ENCODE measurements around the gene B3GAT2. TPM values are rescaled to one million over a fixed set of nuclear protein-coding genes. Genes with fewer than 3 reads are reported as not detected.

B3GAT2 gene
- total RNA-seq, 1 experiment from 2014 or later = 0.22 TPM

DNA sequence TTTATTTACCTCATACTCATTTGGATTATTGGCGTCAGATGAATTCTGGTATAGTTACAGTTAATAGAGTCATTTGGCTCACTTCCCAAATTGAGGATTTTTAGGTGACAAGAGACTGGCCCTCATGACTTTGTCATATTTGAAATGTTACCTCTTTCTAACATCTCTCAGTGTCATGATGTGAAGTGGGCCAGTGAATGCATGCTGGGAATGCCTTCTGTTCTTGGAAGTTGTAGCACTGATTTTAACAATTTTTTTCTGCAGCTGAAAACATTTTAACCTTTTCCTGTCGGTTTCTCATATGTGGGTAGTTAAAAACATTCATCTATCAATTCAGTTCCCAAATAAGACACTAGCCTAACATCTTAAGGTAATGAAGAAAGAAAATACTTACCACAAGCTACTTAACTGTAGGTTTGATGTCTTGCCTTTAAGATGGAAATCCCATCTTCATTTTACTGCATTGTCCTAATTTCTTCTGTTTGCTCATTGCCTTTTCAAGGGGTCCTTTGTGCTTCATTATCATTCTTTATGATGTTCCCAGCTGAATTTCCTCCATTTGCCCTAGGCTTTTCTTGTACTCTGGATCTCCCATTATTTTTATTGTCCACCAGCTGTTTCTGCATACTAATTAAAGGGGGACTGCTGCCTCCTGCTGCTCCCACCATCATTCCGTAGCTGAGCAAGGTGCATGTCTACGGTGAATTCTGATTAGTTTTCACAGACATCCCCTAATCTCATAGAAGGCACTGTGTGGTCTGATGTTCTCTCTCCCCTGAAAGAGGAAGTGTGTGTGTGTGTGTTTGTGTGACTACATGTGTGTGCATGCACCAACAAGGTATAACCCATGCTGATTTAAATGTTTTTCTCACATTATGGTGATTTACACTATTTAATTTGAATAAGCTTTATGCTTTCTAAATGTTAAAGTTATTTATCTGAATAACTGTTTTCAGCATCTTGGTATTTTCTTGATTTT lies 109.5 kb downstream of the B3GAT2 start:
- H2BK20ac ChIP-seq (ENCODE audit: low read depth, low read length, poor library complexity, severe bottlenecking) = no peak overlapping the region
- TF ChIP-seq, protein P1, sequence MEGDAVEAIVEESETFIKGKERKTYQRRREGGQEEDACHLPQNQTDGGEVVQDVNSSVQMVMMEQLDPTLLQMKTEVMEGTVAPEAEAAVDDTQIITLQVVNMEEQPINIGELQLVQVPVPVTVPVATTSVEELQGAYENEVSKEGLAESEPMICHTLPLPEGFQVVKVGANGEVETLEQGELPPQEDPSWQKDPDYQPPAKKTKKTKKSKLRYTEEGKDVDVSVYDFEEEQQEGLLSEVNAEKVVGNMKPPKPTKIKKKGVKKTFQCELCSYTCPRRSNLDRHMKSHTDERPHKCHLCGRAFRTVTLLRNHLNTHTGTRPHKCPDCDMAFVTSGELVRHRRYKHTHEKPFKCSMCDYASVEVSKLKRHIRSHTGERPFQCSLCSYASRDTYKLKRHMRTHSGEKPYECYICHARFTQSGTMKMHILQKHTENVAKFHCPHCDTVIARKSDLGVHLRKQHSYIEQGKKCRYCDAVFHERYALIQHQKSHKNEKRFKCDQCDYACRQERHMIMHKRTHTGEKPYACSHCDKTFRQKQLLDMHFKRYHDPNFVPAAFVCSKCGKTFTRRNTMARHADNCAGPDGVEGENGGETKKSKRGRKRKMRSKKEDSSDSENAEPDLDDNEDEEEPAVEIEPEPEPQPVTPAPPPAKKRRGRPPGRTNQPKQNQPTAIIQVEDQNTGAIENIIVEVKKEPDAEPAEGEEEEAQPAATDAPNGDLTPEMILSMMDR (conservative IDR thresholded peaks at IDR 0.05) = no peak
- H3K79me1 ChIP-seq (ENCODE audit: insufficient read depth, low read depth, low read length, poor library complexity, severe bottlenecking) = no peaks in the 10 kb centered on the region
- H3K79me2 ChIP-seq (ENCODE audit: insufficient read depth, low read length) = no peaks in the 10 kb centered on the region
- peaks cover 19 to 21% of the 10 kb centered on the region in 2 experiments for H3K4me1 Mint-ChIP-seq
- no peak overlapping the region for H2BK12ac ChIP-seq (ENCODE audit: insufficient read length, low read depth, low read length)
- no peak overlapping the region for H4K5ac ChIP-seq (ENCODE audit: insufficient read length, low read depth, low read length)
- H3K18ac ChIP-seq (ENCODE audit: insufficient read length, low read depth, low read length) = no peak overlapping the region
- H2BK5ac ChIP-seq (ENCODE audit: insufficient read length, low read length) = no peak overlapping the region
- no peak overlapping the region for H3K27ac ChIP-seq (ENCODE audit: insufficient read length, low read depth, low read length)
- no peak overlapping the region for H3K9ac ChIP-seq (ENCODE audit: extremely low read depth, insufficient read length, low read length)
- H3K9me3 Mint-ChIP-seq = peaks cover 3 to 5% of the 10 kb centered on the region in 2 experiments
- H3T11ph ChIP-seq (ENCODE audit: low read length) = no peak overlapping the region
- no CpG with 5 or more reads among the region's 4 CpGs for WGBS (ENCODE audit: extremely low coverage, insufficient read length, low lambda C conversion rate)
- H3K4me3 Mint-ChIP-seq = no peak overlapping the region
- peaks cover 16% of the 10 kb centered on the region for H3K9me3 ChIP-seq (ENCODE audit: control insufficient read depth, low read depth, low read length)
- no peak overlapping the region for H2BK15ac ChIP-seq (ENCODE audit: low read depth, low read length)
- H3K36me3 Mint-ChIP-seq (ENCODE audit: insufficient read depth in 1 of 3, low read depth in 3 of 3) = peaks cover 3 to 15% (median 9%) of the 10 kb centered on the region in 3 experiments
- no peak overlapping the region for H4K91ac ChIP-seq (ENCODE audit: insufficient read length, low read depth, low read length)
- no peak overlapping the region for H3K4me2 ChIP-seq (ENCODE audit: insufficient read depth, insufficient read length, low read length)
- H3K23me2 ChIP-seq (ENCODE audit: insufficient read length, low read depth, low read length, poor library complexity, severe bottlenecking) = no peaks in the 10 kb centered on the region
- no peak overlapping the region for H3K4ac ChIP-seq (ENCODE audit: low read depth, low read length)
- H4K20me1 ChIP-seq (ENCODE audit: control insufficient read depth, insufficient read depth, insufficient read length) = no peaks in the 10 kb centered on the region
- H3K27me3 ChIP-seq (ENCODE audit: insufficient read depth, low read length) = no peaks in the 10 kb centered on the region
- no peaks in the 10 kb centered on the region for H3K4me1 ChIP-seq (ENCODE audit: insufficient read depth, low read length)
- H2AFZ ChIP-seq (ENCODE audit: low read length) = no peak overlapping the region
- no peak overlapping the region for H2AK5ac ChIP-seq (ENCODE audit: insufficient read length, low read length)
- H3K23ac ChIP-seq (ENCODE audit: insufficient read length, low read depth, low read length) = no peak overlapping the region
- H3K56ac ChIP-seq (ENCODE audit: insufficient read length, low read depth, low read length) = no peak overlapping the region
- H3K27me3 Mint-ChIP-seq (ENCODE audit: low read depth) = no peaks in the 10 kb centered on the region
- H4K8ac ChIP-seq (replicated peaks; ENCODE audit: insufficient read length, low read depth, low read length) = no peak overlapping the region
- no peak for DNase-seq
- H3K14ac ChIP-seq (ENCODE audit: insufficient read depth, low read length) = no peak overlapping the region
- H3K27ac Mint-ChIP-seq = peak overlapping the region in 1 of 3 experiments; percentile 38; a peak in 1 of 7 replicates
- H2BK120ac ChIP-seq (ENCODE audit: low read depth, low read length, poor library complexity, severe bottlenecking) = no peak overlapping the region

All from H9 (cell line).